ENCODE results near the gene CXCR4.
"Not testable (repeated sequence)": the region's sequence is repeated elsewhere in the genome, so short reads cannot be mapped to it uniquely, and the experiment has no call there.

The CXCR4 gene

DNA sequence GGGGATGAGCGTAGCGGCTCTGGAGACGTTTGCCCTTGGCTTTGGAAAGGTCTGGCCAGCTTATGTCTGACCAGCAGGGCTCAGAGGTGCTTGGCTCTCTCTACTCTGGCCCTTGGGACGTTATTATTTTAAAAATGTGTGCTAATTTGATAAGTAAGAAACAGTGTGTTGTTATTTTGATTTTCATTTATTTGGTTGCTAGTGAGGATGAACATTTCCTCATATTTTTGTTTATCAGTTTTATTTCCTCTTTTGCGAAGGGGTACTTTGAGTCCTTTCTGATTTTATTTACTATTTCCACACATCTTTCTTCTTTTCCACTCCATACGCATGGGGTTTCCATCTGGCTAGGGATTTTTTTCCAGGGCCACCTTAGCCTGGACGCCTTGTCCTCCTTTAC is 11.4 kb downstream of the CXCR4 start:
- Histone ChIP-seq H3K27ac (no peak overlapping the region), H3K36me3 (ENCODE audit: insufficient read depth, low read length) (no peaks in the 10 kb centered on the region), H3K9ac (ENCODE audit: insufficient read length) (no peak overlapping the region), H3K4me3 (no peak overlapping the region), H3K9me3 (ENCODE audit: low read depth, low read length) (no peaks in the 10 kb centered on the region)
- TF ChIP-seq POLR2AphosphoS5 (IDR thresholded peaks at IDR 0.05; ENCODE audit: borderline replicate concordance, low read depth, low read length) (no peak), FOXP2 (optimal IDR thresholded peaks at IDR 0.05; ENCODE audit: control extremely low read depth, extremely low read length, insufficient read depth) (no peak), EZH2 (IDR thresholded peaks at IDR 0.05) (no peak)
- DNase-seq (ENCODE audit: low read depth, low spot score) = no peak

DNA sequence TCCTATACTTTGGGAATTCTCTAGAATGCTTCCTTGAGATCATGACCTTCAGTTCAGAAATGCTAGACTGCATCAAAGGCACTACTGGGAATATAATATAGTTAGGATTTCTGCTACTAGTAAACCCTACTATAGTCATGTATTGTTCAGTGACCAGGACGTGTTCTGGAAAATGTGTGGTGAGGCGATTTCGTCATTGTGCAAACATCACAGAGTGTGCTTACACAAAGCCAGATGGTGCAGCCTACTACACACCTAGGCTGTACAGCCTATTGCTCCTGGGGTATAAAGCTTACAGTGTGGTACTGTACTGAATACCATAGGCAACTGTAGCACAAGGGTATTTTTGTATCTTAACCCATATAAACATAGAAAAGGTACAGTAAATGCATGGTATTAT is 13.0 kb downstream of the CXCR4 start:
- no peak overlapping the region for H3K4me3 ChIP-seq
- no peaks in the 10 kb centered on the region for H3K9me3 ChIP-seq (ENCODE audit: low read depth, low read length)
- DNase-seq (ENCODE audit: low read depth, low spot score) = no peak
- no peak overlapping the region for H3K9ac ChIP-seq (ENCODE audit: insufficient read length)
- no peaks in the 10 kb centered on the region for H3K36me3 ChIP-seq (ENCODE audit: insufficient read depth, low read length)
- H3K27ac ChIP-seq = no peak overlapping the region
- TF ChIP-seq EZH2 (IDR thresholded peaks at IDR 0.05) = no peak
- TF ChIP-seq POLR2AphosphoS5 (IDR thresholded peaks at IDR 0.05; ENCODE audit: borderline replicate concordance, low read depth, low read length) = no peak

DNA sequence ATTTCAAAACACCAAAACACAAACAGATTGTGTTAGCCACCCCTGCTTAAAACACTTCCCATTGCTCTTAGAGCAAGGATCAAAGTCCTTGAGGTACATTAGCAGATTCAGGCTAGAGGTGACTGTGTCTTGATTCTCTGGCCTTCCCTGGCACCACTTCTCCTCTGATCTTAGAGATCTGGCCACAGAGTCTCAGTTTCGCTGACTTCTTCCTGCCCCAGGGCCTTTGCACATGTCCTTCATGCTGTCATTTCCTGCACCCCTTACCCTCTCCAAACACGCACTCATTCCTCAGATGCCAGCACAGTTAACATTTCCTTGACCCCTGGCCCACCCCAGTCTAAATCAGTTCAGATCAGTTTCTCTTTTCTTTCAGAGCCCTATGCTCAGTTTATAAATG is 16.9 kb downstream of the CXCR4 start:
- H3K9me3 ChIP-seq (ENCODE audit: low read depth, low read length) = no peaks in the 10 kb centered on the region
- H3K36me3 ChIP-seq (ENCODE audit: insufficient read depth, low read length) = no peaks in the 10 kb centered on the region
- H3K27ac ChIP-seq = no peak overlapping the region
- no peak for DNase-seq (ENCODE audit: low read depth, low spot score)
- TF ChIP-seq POLR2AphosphoS5 (IDR thresholded peaks at IDR 0.05; ENCODE audit: borderline replicate concordance, low read depth, low read length) (no peak), EZH2 (IDR thresholded peaks at IDR 0.05) (no peak), FOXP2 (optimal IDR thresholded peaks at IDR 0.05; ENCODE audit: control extremely low read depth, extremely low read length, insufficient read depth) (no peak)
- no peak overlapping the region for H3K4me3 ChIP-seq
- no peak overlapping the region for H3K9ac ChIP-seq (ENCODE audit: insufficient read length)

DNA sequence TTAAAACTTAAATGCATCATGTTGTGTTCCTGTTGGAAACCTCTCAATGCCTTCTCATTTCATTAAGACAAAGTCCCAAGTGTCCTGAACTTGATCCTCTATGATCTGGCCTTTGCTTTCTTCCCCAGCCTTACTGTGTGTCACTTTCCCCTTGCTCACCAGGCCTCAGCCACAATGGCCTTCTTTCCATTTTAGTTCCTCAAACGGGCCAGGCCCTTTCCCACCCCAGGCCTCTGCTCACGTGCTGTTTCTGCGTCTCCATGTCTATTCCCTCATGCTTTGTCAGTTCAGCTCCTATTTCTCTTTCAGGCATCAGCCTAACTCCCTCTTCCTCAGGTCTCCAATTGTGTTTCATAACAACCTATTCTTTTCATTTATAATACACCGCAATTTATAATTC is 19.5 kb downstream of the CXCR4 start:
- TF ChIP-seq POLR2AphosphoS5 (IDR thresholded peaks at IDR 0.05; ENCODE audit: borderline replicate concordance, low read depth, low read length) (no peak), EZH2 (IDR thresholded peaks at IDR 0.05) (no peak), FOXP2 (optimal IDR thresholded peaks at IDR 0.05; ENCODE audit: control extremely low read depth, extremely low read length, insufficient read depth) (no peak)

DNA sequence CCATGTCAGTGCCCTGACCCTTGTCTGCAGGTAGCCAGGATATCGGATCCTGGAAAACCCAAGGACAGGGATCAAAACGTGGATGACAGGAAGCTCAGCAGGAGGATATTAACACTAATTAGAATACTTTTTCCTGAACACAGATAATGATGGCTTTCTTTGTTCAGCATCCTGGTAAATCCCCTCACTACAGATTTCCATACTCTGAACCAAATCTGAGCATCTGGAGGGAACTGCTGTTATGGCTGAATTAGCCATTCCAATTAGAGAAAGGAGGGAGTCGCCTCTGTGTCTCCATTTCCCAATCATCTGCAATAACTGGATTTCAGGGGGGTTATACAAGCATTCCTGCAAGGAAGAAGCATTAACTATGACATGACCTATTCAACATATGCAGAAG is 24.4 kb downstream of the CXCR4 start:
- H3K9me3 ChIP-seq (ENCODE audit: low read depth, low read length) = no peaks in the 10 kb centered on the region
- H3K36me3 ChIP-seq (ENCODE audit: insufficient read depth, low read length) = no peaks in the 10 kb centered on the region
- TF ChIP-seq FOXP2 (optimal IDR thresholded peaks at IDR 0.05; ENCODE audit: control extremely low read depth, extremely low read length, insufficient read depth) (no peak), POLR2AphosphoS5 (IDR thresholded peaks at IDR 0.05; ENCODE audit: borderline replicate concordance, low read depth, low read length) (no peak), EZH2 (IDR thresholded peaks at IDR 0.05) (no peak)
- H3K27ac ChIP-seq = no peak overlapping the region
- H3K9ac ChIP-seq (ENCODE audit: insufficient read length) = no peak overlapping the region
- DNase-seq (ENCODE audit: low read depth, low spot score) = no peak
- H3K4me3 ChIP-seq = no peak overlapping the region

More for the DNA sequence above, 19.5 kb downstream of the CXCR4 start:
- no peak overlapping the region for H3K4me3 ChIP-seq
- no peak overlapping the region for H3K9ac ChIP-seq (ENCODE audit: insufficient read length)
- H3K9me3 ChIP-seq (ENCODE audit: low read depth, low read length) = no peaks in the 10 kb centered on the region
- no peak overlapping the region for H3K27ac ChIP-seq
- no peaks in the 10 kb centered on the region for H3K36me3 ChIP-seq (ENCODE audit: insufficient read depth, low read length)
- no peak for DNase-seq (ENCODE audit: low read depth, low spot score)

DNA sequence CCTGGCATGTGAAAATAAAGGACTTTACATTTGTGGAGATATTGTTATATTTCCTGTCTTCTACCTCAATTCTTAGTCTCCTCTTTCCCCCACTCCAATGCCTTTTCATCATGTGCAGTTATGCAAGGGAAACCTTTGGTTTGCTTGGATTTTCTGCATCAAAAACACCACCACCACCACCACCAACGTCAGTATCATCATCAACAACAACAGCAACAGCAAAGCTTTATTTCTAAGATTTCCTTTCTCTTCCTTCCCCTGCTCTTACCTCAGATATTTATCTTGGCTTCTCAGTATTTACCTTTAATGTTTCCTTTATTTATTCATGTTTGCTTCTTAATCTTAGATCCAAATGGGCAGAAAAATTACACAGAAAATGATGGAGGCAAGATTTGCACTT is 26.1 kb downstream of the CXCR4 start:
- Histone ChIP-seq H3K9ac (ENCODE audit: insufficient read length) (no peak overlapping the region), H3K9me3 (ENCODE audit: low read depth, low read length) (no peaks in the 10 kb centered on the region), H3K27ac (no peak overlapping the region), H3K36me3 (ENCODE audit: insufficient read depth, low read length) (no peaks in the 10 kb centered on the region), H3K4me3 (no peak overlapping the region)
- DNase-seq (ENCODE audit: low read depth, low spot score) = no peak
- no peak for TF ChIP-seq POLR2AphosphoS5 (IDR thresholded peaks at IDR 0.05; ENCODE audit: borderline replicate concordance, low read depth, low read length)
- TF ChIP-seq FOXP2 (optimal IDR thresholded peaks at IDR 0.05; ENCODE audit: control extremely low read depth, extremely low read length, insufficient read depth) = no peak
- no peak for TF ChIP-seq EZH2 (IDR thresholded peaks at IDR 0.05)

DNA sequence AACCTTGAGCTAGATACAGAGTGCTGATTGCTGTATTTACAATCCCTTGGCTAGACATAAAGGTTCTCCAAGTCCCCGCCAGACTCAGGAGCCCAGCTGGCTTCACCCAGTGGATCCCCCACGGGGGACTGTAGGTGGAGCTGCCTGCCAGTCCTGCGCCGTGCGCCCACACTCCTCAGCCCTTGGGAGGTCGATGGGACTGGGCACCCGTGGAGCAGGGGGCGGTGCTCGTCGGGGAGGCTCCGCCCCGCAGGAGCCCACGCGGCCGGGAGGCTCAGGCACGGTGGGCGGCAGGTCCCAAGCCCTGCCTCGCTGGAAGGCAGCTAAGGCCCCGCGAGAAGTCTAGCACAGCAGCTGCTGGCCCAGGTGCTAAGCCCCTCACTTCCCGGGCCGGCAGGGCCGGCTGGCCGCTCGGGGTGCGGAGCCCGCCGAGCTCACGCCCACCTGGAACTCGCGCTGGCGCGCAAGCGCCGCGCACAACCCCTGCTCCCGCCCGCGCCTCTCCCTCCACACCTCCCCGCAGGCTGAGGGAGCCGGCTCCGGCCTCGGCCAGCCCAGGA is 30.0 kb downstream of the CXCR4 start:
- not testable (repeated sequence) for H3K9ac ChIP-seq (ENCODE audit: insufficient read length); H3K36me3 ChIP-seq (ENCODE audit: insufficient read depth, low read length); H3K4me3 ChIP-seq; DNase-seq (ENCODE audit: low read depth, low spot score); H3K27ac ChIP-seq; H3K9me3 ChIP-seq (ENCODE audit: low read depth, low read length)

DNA sequence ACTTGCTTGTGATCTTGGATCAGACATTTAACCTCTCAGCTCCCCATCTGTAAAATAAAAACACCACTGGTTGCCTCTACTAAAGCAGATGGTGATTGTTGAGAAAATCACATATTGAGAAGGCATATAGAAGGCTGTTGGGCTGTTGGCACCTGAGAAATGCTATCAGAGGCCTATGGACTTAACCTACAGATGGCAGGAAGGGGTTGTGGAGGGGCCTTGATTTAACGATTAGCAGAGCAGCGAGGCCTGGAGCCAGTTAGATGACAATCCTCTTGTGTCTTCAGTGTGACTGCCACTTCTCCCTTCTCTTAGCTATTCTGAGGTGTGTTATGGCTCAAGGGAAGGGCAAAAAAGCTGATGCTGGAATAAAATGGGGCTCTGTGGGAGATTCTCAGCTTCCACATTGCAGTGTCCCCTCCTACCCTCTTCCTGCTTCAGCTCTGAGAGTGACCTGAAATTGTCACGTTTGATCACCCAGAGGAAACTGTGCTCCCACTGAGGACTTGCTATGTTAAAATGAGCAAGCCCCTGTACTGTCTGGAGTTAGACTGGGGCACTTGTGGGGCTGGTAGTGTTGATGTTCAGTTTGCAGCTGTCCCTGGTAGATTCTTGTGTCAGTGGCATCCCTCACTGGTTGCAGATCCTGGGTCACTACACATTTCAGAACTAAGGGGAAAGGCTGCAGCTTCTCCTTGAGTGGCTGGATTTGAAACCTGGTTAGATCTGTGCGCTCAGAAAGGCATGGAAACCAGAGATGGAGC is 31.5 kb downstream of the CXCR4 start:
- no peak for DNase-seq (ENCODE audit: low read depth, low spot score)

More for the DNA sequence above, 31.5 kb downstream of the CXCR4 start:
- Histone ChIP-seq H3K27ac (no peak overlapping the region), H3K9me3 (ENCODE audit: low read depth, low read length) (no peaks in the 10 kb centered on the region), H3K4me3 (no peak overlapping the region), H3K9ac (ENCODE audit: insufficient read length) (no peak overlapping the region), H3K36me3 (ENCODE audit: insufficient read depth, low read length) (no peaks in the 10 kb centered on the region)
- TF ChIP-seq EZH2 (IDR thresholded peaks at IDR 0.05) (no peak), POLR2AphosphoS5 (IDR thresholded peaks at IDR 0.05; ENCODE audit: borderline replicate concordance, low read depth, low read length) (no peak), FOXP2 (optimal IDR thresholded peaks at IDR 0.05; ENCODE audit: control extremely low read depth, extremely low read length, insufficient read depth) (no peak)

All from SK-N-MC (cell line).